Measurements from ENCODE around the gene LASP1.

Gene LASP1

DNA sequence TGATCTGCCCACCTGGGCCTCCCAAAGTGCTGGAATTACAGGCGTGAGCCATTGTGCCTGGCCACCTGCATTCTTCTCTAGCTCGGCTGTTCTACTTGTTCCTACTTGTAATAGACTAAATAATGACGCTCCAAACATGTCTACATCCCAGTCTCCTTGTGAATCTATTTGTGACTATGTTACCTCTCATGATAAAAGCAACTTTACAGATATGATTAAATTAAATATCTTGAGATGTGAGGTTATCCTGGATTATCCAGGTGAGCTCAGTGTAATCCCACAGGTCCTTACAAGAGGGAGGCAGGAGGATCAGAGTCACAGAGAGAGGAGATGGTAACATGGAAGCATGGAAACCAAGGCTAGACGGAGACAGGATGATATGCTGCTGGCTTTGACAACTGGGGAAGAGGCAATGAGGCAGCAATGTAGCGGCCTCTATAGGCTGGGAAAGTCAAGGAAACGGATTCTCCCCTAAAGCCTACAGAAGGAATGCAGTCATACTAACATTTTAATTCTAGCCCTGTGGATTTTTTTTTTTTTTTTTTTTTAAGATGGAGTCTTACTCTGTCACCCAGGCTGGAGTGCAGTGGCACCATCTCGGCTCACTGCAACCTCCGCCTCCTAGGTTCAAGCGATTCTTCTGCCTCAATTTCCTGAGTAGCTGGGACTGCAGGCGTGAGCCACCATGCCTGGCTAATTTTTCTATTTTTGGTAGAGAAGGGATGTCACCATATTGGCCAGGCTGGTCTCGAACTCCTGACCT, 5.0 kb upstream of the LASP1 start:
- no peak overlapping the region for H3K27ac ChIP-seq
- no peak for TF ChIP-seq ZFX (IDR thresholded peaks at IDR 0.05; ENCODE audit: borderline replicate concordance)
- TF ChIP-seq, protein P1, sequence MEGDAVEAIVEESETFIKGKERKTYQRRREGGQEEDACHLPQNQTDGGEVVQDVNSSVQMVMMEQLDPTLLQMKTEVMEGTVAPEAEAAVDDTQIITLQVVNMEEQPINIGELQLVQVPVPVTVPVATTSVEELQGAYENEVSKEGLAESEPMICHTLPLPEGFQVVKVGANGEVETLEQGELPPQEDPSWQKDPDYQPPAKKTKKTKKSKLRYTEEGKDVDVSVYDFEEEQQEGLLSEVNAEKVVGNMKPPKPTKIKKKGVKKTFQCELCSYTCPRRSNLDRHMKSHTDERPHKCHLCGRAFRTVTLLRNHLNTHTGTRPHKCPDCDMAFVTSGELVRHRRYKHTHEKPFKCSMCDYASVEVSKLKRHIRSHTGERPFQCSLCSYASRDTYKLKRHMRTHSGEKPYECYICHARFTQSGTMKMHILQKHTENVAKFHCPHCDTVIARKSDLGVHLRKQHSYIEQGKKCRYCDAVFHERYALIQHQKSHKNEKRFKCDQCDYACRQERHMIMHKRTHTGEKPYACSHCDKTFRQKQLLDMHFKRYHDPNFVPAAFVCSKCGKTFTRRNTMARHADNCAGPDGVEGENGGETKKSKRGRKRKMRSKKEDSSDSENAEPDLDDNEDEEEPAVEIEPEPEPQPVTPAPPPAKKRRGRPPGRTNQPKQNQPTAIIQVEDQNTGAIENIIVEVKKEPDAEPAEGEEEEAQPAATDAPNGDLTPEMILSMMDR (IDR thresholded peaks at IDR 0.05): peak; percentile 49

DNA sequence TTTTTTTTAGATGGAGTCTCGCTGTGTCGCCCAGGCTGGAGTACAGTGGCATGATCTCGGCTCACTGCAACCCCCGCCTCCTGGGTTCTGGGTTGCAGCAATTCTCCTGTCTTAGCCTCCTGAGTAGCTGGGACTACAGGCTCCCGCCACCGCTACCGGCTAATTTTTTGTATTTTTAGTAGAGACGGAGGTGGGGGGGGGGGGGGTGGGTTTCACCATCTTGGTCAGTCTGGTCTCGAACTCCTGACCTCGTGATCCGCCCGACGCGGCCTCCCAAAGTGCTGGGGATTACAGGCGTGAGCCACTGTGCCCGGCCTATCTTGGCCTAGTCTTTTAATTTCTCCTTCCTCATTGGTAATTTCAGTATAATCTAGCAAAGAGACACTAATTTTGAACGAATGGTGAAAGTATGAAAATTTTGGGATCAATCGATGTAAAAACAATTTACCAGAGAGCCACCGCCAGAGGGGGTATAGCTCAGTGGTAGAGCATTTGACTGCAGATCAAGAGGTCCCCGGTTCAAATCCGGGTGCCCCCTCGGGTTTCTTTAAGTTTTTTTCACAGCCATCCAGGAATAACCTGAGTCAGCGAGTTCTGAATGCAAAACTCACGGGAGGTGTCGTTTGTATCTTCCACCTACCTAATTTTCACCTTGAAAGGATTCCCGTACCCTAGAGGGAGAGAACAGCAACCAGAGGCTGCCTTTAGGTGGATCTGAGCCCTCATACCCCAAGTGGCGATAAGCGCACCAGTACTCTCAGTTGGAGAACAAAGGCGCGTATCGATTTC, 2.5 kb upstream of the LASP1 start:
- H3K27ac ChIP-seq: peak overlapping the region; percentile 93

DNA sequence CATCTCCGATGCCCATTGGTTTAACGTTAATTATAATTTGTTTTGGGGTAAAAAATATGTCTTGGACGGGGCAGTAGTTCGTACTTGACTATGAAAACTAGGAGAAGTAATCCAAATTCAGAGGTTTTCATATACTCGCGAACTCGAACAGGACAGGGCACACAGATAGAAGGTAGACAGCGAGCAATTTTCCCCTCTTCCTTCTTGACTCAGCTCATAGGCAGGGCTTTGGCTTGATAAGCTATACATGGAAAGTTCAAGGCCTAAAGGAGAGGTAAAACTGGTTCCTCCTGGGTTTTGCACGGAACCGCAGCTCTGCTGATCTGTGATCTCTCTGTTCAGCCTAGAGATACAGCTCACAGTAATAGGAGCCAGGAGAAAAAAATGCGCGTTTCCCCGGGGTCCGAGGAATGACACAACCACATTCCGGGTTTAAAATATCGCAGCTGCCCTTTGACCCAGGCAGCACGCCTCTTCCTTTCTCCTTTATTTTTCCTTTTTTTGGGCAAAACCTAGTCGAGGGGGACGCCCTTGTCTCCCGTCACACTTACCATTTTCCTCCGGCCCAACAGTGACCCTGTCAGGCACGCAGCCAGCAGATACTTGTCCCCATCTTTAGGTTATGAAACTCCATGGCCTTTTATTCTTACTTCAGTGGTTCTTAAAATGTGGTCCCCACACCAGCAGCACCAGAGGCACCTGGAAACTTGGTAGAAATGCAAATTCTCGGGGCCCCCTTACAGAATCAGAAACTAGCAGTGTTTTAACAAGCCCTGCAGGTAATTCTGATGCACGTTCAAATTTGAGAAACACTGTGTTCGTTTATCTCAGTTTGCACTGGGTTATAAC, 1.7 kb upstream of the LASP1 start:
- peak overlapping the region; percentile 93 for H3K27ac ChIP-seq
- TF ChIP-seq, protein P1 (IDR thresholded peaks at IDR 0.05): no peak
- TF ChIP-seq ZFX (IDR thresholded peaks at IDR 0.05; ENCODE audit: borderline replicate concordance): no peak

More for the DNA sequence above, 2.5 kb upstream of the LASP1 start:
- TF ChIP-seq, protein P1 (IDR thresholded peaks at IDR 0.05): 0 out of 2 replicates have a peak, but pooled peaks have one; percentile 11
- TF ChIP-seq ZFX (IDR thresholded peaks at IDR 0.05; ENCODE audit: borderline replicate concordance): no peak

DNA sequence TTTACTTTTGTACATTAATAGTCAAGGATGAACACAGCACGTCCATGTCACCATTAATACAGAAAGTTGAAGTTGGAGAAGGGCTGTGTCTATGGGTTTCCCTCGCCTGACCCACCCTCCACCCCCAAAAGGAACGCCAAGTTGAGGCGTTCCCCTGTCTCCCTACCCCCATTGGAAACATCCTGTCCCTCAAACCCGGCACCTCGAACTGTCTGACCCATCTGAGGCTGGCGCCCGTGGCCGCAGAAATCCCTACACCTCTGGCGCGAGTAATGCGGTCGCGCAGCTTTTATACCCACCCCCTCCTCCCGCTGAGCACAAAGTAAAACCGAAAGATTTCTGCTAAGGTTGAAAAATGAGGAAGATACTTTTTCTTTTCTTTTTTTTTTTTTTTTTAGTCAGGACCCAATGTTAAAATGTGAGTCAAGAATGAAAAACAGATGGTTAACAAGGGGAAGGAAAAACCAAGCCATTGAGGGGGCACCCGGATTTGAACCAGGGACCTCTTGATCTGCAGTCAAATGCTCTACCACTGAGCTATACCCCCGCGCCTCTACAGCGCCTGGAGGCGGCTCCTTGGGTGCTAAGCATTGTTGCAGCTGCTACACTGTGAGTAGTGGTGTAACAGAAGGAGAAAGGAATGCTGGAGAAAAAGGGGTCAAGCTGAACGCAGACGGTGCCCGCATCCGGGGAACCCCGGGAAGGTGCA, 887 bp upstream of the LASP1 start:
- TF ChIP-seq, protein P1 (IDR thresholded peaks at IDR 0.05): peak; percentile 60
- no peak for TF ChIP-seq ZFX (IDR thresholded peaks at IDR 0.05; ENCODE audit: borderline replicate concordance)
- H3K27ac ChIP-seq: peak overlapping the region; percentile 93

DNA sequence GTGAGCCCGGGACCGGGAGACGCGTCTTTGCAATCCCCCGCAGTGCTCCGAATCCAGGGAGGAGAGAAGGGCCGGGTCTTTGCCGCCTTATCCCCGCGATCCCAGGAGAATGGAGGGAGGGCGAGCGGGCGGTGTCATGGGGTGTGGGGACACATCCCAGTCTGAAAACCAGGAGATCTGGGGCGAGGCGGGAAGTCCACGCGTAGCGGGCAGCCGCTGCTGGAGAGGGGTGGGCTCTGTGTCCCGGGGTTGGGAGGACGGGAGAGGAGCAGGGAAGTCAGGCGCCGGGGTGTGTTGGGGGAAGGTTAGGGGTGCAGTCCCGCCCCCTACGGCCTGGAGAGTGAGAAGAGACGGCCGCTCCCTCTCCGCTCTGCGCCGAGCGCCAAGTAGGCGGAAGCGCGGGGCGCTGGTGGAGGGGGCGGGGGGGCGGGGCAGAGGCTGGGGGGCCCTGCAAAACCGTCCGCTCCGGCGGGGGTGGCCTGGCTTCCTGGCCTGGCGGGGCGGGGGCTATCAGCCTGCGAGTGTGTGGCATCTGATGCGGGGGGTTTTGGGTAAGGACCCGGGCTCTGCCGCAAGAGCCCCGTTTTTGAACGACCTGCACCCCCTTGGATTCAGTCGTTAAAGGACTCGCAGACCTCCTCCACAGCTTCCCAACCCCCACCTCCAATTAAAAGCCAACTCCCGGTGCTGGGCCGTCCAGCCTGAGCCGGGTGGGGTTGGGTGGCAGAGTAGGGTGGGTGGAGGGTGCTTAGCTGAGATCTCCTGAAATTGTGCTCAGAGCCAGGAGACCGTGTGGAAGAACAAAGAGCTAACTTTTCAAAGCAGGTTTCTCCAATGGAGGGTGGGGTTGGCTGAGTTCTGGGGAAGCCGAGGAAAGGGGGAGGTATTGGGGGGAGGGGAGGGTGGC, 654 bp downstream of the LASP1 start:
- H3K27ac ChIP-seq: peak overlapping the region; percentile 93
- no peak for TF ChIP-seq ZFX (IDR thresholded peaks at IDR 0.05; ENCODE audit: borderline replicate concordance)

DNA sequence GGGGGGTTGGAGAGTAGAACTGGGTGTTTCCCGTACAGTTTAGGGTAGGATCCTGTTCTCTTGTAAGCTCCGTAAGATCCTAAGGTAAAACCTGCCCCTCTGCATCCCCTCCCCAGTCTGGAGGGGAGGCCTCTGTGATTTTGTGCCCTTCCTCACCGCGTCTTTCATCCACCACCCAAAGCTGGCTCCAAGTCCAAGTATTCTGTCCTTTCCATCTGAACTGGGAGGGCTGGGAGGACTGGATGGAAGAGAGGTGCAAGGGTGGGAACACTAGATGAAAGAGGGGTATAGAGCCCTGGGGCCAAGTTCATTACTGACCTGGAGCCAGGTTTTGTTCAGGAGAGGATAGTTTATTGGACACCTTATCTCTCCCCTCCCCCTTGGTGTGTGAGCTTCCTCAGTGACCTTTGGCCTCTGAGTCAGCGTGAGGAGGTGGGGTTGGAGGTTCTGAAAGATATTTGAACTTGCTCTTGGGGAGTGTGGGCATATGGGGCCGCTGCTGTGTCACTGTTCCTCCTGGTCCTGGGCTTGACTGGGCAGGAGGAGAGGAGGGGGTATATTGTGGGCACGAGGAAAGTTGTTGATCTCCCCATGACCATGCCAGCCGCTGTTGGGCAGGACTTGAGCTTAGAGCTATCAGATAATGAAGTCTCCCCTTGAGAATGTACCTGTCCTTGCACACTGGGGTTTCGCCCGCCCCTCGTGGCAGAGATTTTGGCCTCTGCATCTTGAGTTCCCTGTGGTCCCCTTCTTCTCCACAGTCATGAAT, 1.6 kb downstream of the LASP1 start:
- peak overlapping the region; percentile 93 for H3K27ac ChIP-seq
- no peak for TF ChIP-seq ZFX (IDR thresholded peaks at IDR 0.05; ENCODE audit: borderline replicate concordance)
- TF ChIP-seq, protein P1 (IDR thresholded peaks at IDR 0.05): no peak
